Activated CD8-positive, alpha-beta memory T cell treated with anti-CD3 and anti-CD28 coated beads for 4 hours (primary cell): Measurements from ENCODE around the gene IGFL2.
"Not testable (repeated sequence)": the region's sequence is repeated elsewhere in the genome, so short reads cannot be mapped to it uniquely, and the experiment has no call there.

ENCODE experiments used
- DNase-seq, 2 donors: peaks; one replicate each; pipeline ENCODE4 v3.0.0-alpha.2; 2020; ENCODE audit warnings: low read depth in 2 of 2

IGFL2 gene

DNA sequence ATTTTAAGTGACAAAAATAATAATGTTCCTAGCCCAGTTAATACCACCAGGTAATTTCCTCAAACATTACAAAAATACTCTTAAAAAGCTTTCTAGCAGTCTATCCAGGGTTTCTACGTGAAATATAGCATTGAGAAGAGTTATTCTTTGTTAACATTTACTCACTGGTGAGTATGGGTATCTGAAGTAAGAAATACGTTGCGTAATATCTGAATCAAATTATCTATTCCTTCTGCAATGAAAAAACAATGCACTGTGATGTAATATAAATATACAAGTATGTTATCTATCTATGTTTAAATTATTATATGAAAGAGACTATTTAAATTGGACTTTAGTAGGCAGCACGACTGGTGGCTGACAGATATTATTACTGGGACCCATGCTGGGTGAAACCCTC is 5.7 kb upstream of the IGFL2 start:
- DNase-seq = no peak

GRCh38 chr19:46144756-46145155 is 3.3 kb upstream of the IGFL2 start:
- DNase-seq = no peak

GRCh38 chr19:46147166-46147740 is 785 bp upstream of the IGFL2 start:
- DNase-seq = no peak

DNA sequence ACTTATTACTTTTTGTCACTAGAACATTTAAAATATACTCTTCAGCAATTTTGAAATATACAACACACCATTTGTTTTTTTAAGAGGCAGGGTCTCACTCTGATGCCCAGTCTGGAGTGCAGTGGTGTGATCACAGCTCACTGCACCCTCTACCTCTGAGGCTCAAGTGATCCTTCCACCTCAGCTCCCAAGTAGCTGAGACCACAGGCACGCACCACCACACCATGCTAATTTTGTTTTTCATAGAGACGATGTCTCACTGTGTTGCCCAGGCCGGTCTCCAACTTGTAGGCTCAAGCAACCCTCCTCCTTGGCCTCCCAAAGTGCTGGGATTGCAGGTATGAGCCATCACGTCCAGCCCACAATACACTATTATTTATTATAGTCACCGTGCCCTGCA is 2.6 kb downstream of the IGFL2 start:
- no peak for DNase-seq

- no peak for DNase-seq
These were observed 7.2 kb downstream of the IGFL2 start for GRCh38 chr19:46155237-46155636.

- no peak for DNase-seq
These were observed 11.6 kb downstream of the IGFL2 start for GRCh38 chr19:46159418-46160232.

DNA sequence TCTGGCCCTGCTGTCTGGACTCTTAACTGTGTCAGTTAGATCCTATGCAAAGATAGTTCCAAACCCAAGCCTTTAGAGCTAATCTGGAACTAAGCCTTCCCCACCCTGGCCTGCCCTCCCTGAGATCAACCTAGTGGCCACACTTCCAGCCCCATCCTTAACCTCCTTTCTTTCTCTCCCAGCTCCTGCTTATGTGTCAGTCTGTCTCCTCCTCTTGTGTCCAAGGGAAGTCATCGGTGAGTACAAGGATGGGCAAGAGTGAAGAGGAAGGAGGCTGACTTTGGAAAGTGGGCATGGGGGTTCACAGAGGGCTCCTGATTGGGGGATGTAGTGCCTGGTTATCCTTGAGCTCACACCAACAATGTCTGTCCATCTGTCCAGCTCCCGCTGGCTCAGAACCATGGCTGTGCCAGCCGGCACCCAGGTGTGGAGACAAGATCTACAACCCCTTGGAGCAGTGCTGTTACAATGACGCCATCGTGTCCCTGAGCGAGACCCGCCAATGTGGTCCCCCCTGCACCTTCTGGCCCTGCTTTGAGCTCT is 12.3 kb downstream of the IGFL2 start:
- no peak for DNase-seq

DNA sequence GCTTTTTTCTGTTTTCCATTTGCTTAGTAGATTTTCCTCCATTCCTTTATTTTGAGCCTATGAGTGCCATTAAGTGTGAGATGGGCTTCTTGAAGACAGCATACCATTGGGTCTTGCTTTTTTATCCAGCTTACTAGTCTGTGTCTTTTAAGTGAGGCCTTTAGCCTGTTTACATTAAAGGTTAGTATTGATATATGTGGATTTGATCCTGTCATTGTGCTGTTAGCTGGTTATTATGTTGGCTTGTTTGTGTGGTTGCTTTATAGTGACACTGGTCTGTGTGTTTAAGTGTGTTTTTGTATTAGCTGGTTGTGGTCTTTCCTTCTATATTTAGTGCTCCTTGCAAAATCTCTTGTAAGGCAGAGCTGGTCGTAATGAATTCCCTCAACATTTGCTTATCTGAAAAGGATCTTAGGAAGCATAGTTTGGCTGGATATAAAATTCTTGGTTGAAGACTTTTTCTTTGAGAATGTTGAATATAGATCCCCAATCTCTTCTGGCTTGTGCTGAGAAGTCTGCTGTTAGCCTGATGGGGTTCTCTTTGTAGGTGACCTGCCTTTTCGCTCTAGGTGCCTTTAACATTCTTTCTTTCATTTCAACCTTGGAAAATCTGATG is 13.7 kb downstream of the IGFL2 start:
- not testable (repeated sequence) for DNase-seq

GRCh38 chr19:46162731-46163130 is 14.7 kb downstream of the IGFL2 start:
- no peak for DNase-seq

DNA sequence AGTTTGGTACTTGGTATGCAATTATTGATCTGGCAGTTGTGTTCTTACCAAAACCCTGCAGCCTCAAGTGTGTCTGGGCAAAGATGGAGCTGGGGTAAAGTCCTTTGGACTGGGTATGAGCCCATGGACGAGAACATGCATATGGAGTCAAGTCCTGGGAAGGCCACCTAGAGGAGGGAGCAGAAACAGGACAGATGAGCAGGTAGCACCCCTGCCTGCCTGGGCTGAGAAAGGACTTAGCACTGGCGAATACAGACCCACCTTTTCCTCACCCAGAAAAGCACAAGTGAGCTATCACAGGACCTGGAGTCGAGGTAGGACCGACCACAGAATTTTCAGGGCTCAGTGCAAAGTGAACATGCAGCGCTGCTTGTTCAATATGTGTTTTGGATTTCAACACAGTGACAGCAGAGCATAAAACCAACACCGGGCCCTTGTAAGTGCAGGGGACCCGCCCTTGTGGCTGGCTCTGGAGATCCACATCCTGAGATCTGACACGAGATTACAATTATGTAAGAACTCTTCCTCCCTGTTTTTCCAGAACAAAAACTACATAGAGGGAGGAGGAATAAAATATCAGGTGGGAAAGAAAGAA is 25.9 kb downstream of the IGFL2 start:
- DNase-seq = no peak

DNA sequence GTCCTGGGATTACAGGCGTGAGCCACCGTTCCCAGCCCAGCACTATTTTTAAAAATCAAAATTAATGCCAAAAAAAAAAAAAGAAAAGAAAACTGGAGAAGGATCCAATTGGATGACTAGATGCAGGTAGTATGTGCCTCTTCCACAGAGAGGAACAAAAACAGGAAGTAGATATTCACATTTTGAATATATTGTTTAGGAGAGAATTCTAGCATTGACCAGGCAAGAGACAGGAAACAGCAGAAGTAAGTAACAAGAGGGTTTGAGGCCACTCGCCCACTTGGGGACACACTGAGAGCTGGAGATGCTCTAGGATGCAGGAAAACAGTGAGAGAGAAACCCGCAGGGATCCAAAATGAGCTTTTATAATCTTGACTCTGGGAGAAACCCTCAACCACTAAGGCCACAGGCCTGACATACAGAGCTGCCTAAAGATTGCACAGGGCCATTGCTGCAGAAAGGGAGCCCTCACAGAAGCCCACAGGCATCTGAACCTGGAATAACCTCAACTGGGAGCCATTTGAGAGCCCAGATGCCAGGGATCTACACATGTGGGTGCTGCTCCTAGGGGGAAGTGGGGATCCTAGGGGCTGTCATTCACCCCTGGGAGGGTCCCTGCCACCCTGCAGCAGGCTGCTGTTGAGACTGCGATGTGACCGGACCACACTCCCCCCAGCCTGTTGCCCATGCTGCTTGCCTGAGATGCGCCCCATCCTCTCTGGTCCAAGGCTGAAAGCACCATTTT is 28.2 kb downstream of the IGFL2 start:
- DNase-seq = no peak

DNA sequence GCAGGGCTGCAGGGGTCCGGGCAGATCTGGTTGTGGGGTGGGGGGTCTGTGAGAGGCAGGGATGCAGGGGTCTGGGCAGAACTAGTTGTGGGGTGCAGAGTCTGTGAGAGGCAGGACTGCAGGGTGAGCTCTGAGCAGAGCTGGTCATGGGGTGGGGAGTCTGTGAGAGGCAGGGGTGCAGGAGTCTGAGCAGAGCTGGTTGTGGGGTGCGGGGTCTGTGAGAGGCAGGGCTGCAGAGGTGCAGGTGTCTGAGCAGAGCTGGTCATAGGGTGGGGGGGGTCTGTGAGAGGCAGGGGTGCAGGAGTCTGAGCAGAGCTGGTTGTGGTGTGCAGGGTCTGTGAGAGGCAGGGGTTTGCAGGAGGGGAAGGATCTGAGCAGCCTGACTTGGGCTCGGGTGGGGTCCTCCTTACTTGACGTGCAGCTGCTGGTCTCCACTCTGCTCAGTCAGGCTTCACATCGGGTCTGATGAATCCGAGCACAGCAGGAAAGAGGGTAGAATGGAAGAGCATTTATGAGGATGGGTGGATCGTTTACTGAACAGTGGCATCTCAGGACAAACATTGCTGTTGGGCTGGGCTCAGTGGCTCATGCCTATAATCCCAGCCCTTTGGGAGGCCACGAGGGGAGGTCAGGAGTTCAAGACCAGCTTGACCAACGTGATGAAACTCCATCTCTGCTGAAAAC is 31.2 kb downstream of the IGFL2 start:
- no peak for DNase-seq

DNA sequence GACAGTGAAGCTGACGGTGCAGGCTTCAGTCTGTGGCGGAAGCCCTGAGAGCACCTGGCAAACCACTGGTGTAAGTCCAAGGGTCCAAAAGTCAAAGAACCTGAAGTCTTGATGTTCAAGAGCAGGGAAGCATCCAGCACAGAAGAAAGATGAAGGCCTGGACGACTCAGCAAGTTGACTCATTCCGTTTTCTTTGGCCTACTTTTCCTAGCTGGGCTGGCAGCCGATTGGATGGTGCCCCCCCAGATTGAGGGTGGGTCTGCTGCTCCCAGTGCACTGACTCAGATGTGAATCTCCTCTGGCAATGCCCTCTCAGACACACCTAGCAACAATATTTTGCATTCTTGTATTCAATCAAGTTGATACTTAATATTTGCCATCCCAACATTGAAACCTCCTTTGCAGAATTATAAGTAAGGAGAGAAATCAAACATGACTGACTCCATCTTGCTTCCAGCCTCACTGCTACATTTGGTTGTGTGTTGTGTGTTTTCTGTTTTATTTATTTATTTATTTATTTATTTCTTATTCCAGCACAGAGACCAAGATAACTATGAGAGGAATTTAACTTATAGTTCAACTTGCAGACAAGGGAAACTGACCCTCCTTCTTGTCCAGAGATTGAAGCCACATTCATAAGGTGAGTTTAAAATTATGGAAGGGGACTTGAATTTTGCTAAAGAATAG is 32.8 kb downstream of the IGFL2 start:
- DNase-seq = no peak

DNA sequence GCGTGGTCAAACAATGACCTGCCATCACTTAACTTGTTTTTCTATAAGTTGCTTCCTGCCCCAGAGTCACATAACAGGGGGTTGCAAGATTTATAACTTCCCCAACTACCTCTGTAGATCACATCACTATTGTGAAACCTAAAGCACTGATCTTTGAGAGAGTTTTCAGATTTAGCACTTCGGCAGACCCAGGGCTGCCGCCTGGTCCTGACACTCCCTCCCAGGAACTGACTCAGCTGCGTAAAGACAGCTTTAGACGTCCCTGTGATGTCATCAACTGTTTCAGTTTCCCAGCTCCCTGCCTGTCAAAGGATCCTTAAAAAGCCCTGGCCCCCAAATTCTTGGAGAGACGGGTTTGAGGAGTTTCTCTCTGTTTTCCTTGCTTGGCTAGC is 33.3 kb downstream of the IGFL2 start:
- no peak for DNase-seq

DNA sequence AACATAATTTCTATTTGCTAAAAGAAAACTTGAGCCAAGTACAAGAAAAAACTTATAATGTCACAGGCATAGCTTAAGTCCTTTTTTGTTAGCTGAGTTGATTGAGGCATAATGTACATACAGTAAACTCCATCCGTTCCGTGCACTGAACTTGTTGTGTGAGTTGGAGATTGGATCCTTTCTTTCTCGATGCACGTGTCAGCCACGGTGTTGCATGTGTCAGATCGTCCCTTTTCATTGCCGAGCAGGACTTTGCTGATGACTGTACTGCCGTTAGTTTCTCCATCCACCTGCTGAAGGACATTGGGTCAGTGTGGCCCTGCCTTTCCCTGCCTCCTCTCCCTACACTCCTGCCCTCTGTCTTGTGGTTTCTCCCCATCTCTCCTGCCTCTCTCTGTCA is 34.4 kb downstream of the IGFL2 start:
- DNase-seq = no peak

DNA sequence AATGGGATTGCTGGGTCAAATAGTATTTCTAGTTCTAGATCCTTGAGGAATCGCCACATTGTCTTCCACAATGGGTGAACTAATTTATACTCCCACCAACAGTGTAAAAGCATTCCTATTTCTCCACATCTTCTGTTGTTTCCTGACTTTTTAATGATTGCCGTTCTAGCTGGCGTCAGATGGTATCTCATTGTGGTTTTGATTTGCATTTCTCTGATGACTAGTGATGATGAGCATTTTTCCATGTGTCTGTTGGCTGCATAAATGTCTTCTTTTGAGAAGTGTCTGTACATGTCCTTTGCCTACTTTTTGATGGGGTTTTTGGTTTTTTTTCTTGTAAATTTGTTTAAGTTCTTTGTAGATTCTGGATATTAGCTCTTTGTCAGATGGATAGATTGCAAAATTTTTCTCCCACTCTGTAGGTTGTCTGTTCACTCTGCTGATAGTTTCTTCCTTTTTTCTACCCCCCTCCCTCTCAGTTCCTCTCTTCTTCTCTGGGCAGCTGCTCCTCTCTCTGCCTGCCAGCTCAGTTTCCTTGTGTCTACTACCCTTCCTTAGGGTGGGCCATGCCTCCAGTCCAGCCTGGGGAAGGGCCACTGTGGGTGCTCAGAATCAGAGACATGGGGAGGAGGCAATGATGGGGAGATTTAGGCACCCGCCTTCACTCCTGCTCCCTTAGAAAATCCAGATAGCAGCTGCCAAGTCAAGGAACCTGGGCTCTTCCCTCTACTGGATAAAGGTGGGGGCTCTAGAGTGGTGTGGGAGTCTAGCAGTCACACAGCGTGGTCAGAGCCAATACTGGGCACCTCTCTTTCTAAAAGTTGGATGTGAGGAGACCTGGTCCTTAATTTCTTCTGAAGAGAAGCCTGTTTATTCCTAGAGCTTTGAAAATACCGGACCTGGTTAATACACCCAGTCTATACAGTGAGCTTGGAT is 37.0 kb downstream of the IGFL2 start:
- not testable (repeated sequence) for DNase-seq

GRCh38 chr19:46186101-46186716 is 38.2 kb downstream of the IGFL2 start:
- DNase-seq = no peak

DNA sequence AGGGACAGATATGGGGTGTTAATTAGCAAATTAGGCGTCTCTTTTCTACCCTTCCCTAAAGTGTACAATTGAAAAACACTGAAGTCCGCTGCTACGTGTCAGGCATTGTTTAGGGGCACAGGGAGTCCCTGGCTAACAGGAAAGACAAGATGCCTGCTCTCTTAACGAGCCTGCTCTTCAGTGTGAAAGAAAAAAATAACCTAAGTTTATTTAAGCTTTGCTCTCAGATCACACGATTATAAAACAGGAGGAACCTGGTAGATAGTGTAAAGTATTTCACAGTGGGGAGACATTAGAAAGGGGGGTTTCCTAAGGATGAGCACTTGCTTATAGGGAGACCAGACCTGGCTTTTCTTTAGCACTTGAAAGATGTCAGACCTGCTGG is 38.7 kb downstream of the IGFL2 start:
- DNase-seq = no peak
